Naive thymus-derived CD8-positive, alpha-beta T cell (primary cell): ENCODE measurements around the gene PGF. TPM values are rescaled to one million over a fixed set of nuclear protein-coding genes. Genes with fewer than 3 reads are reported as not detected.

ENCODE experiments used
- ATAC-seq, 2 donors: fragments of 150-1000 bp; cut with Tn5 transposase in 1 of 2; sonication (Bioruptor Pico), chemical (Tn5 transposase) in 1 of 2; 1 replicate in 1 of 2; 2 replicates in 1 of 2; pipeline ENCODE4 v1.10.0; 2021; ENCODE audit warnings: mild to moderate bottlenecking in 2 of 2, moderate library complexity in 2 of 2
- POLR2A ChIA-PET: fragments of 350-600 bp; sonication (Branson Sonifier 250); formaldehyde crosslinking; loops from one replicate; lab custom pipeline; 2021; ENCODE audit warnings: antibody characterized with exemption; lab: Charles Lee
- DNase-seq, 10 donors: peaks; one replicate each; pipeline versions ENCODE4 v3.0.0 to v3.0.0-alpha.2; 2020 to 2022
- H3K27ac Mint-ChIP-seq, 10 donors: one replicate each; pipeline ENCODE4 v1.8.0; 2020 to 2022; ENCODE audit warnings: mild to moderate bottlenecking in 10 of 10, mixed read lengths in 10 of 10, moderate library complexity in 4 of 10, inconsistent platforms in 1 of 10
- H3K27me3 Mint-ChIP-seq, 5 donors: one replicate each; pipeline ENCODE4 v1.8.0; 2021 to 2022; ENCODE audit warnings: mixed read lengths in 5 of 5
- H3K36me3 Mint-ChIP-seq, 3 donors: one replicate each; pipeline ENCODE4 v1.8.0; 2020 to 2022; ENCODE audit warnings: mixed read lengths in 3 of 3, mild to moderate bottlenecking in 2 of 3, inconsistent platforms in 1 of 3
- H3K4me1 Mint-ChIP-seq, 4 donors: one replicate each; pipeline ENCODE4 v1.8.0; 2021 to 2022; ENCODE audit warnings: mixed read lengths in 4 of 4
- H3K4me3 Mint-ChIP-seq, 10 donors: one replicate each; pipeline ENCODE4 v1.8.0; 2020 to 2022; ENCODE audit warnings: mild to moderate bottlenecking in 10 of 10, mixed read lengths in 10 of 10, moderate library complexity in 6 of 10, inconsistent platforms in 1 of 10
- H3K9me3 Mint-ChIP-seq, 9 donors: one replicate each; pipeline ENCODE4 v1.8.0; 2020 to 2022; ENCODE audit warnings: mixed read lengths in 9 of 9, mild to moderate bottlenecking in 3 of 9, inconsistent platforms in 1 of 9, moderate library complexity in 1 of 9
- polyA plus RNA-seq, 3 donors: library from polyadenylated mRNA; unstranded; fragments of 300-500 nt; fragmentation: Illumina TruSeq; gene quantifications; one replicate each; pipeline ENCODE4 v1.2.3, GENCODE V29; 2021
- total RNA-seq, 8 experiments: library from RNA in 2 of 8; stranded (reverse) in 2 of 8; gene quantifications; one replicate each; pipeline ENCODE4 v1.2.3 and lab custom pipeline; 2021 to 2026

PGF gene
- total and polyA plus RNA-seq, 5 experiments from 2014 or later: 0.13 TPM; not detected in 4

DNA sequence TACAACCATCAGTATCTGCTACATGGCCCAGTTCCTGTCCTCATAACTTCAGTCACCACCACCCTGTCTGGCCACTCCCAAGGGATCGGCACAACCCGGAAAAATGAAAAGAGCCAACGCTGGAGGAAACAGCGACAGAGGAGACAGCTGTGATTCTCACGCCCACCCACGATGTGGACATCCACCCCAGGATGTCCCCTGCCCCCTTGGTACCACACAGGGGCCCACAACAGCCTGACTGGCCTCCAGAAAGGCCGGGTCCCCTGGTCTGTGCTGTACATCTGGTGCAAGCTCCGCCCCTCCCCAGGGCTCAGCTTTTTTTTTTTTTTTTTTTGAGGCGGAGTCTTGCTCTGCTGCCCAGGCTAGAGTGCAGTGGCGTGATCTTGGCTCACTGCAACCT, 44.8 kb downstream of the PGF start:
- DNase-seq (no peak), ATAC-seq (no peak)
- no peaks in the 10 kb centered on the region for H3K27me3 Mint-ChIP-seq
- H3K9me3 Mint-ChIP-seq: no peaks in the 10 kb centered on the region
- H3K4me1 Mint-ChIP-seq: peaks cover 0 to 20% (median 5%) of the 10 kb centered on the region in 4 donors
- H3K4me3 Mint-ChIP-seq: no peak overlapping the region
- POLR2A ChIA-PET: interaction anchor here (0.7 kb wide), 1 partner anchor 120 kb away, joined by 3 read pairs; no protein-coding TSS in a partner anchor
- peak overlapping the region in 1 of 10 donors; percentile 15 for H3K27ac Mint-ChIP-seq
- H3K36me3 Mint-ChIP-seq: peaks cover 0 to 1% (median 0%) of the 10 kb centered on the region in 3 donors

DNA sequence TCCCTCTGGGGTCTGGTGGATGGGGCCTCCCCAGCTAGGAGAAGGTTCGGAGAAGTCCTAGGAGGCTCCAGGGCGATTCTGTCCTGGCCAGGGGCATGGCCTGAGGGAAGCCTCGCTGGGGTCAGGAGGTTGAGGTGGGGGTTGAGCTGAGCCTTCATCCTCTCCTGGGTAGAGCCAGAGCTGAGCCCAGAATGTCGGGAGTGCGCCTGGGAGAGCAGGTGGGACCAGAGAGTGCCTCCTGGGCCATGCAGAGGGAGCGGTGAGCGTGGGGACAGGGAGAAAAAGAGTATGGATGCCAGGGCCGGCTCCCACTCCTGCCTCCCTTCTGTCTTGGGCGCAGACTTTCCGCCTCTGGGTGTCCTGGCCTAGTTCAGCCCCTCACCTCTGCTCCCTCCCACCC, 45.5 kb downstream of the PGF start:
- POLR2A ChIA-PET: interaction anchor here (0.8 to 1.0 kb wide), 2 partner anchors 34 to 146 kb away, joined by 3 read pairs; partner anchors contain the start of genes PROX2 and YLPM1
- H3K27me3 Mint-ChIP-seq: no peaks in the 10 kb centered on the region
- H3K36me3 Mint-ChIP-seq: peaks cover 0 to 3% (median 0%) of the 10 kb centered on the region in 3 donors
- no peak for DNase-seq
- no peak for ATAC-seq
- H3K27ac Mint-ChIP-seq: no peak overlapping the region
- H3K4me1 Mint-ChIP-seq: peaks cover 0 to 22% (median 7%) of the 10 kb centered on the region in 4 donors
- H3K9me3 Mint-ChIP-seq: no peaks in the 10 kb centered on the region
- H3K4me3 Mint-ChIP-seq: no peak overlapping the region

DNA sequence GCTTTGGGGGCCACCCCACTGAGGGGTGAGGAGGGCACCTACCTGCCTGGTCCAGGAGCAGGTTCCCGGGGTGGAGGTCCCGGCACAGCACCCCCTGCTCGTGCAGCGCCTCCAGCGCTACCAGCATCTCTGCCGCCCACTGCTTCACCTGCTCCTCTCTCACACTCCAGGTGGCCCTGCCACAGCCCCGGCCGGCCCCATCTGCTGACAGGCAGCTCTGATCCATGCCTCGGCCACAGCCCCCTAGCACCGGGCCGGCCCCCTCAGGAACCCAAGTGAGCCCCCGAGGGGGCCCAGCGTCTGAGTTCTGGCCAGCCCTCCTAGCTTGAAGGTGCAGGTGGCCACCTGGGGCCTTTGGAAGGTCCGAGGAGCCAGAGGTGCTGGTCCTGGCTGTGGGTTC, 45.9 kb downstream of the PGF start:
- Mint-ChIP-seq H3K4me1 (peaks cover 0 to 22% (median 8%) of the 10 kb centered on the region in 4 donors), H3K27ac (no peak overlapping the region), H3K27me3 (no peaks in the 10 kb centered on the region), H3K36me3 (peaks cover 0 to 6% (median 0%) of the 10 kb centered on the region in 3 donors), H3K4me3 (no peak overlapping the region), H3K9me3 (no peaks in the 10 kb centered on the region)
- POLR2A ChIA-PET: interaction anchor here (0.8 to 1.0 kb wide), 2 partner anchors 34 to 146 kb away, joined by 3 read pairs; partner anchors contain the start of genes PROX2 and YLPM1
- DNase-seq: no peak
- no peak for ATAC-seq

DNA sequence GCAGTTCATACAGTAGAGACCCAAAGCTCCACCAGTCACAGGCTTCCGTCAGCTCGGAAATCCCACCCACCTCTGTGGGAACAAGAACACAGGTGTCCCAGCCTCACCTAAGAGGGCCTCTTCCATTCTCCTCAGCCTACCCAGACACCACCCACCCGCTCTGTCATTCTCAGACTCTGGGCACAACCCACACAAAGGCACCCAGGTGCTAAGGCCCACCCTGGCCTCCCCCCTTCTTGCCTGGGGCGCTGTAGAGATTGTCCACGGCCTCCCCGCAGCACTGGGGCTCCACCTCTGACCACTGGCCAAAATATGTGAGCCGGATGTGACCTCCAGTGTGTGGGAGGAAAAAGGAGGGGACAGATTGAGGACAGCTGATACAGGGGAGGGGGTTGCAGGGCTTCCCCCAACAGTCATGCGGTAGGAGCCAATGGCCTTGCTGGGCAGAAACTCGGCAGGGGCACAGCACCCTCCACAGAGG, 46.5 kb downstream of the PGF start:
- peaks cover 0 to 22% (median 9%) of the 10 kb centered on the region in 4 donors for H3K4me1 Mint-ChIP-seq
- peak overlapping the region in 1 of 10 donors; percentile 35 for H3K27ac Mint-ChIP-seq
- H3K4me3 Mint-ChIP-seq: no peak overlapping the region
- no peaks in the 10 kb centered on the region for H3K9me3 Mint-ChIP-seq
- peaks cover 0 to 11% (median 0%) of the 10 kb centered on the region in 3 donors for H3K36me3 Mint-ChIP-seq
- ATAC-seq (no peak), DNase-seq (no peak)
- H3K27me3 Mint-ChIP-seq: no peaks in the 10 kb centered on the region
- POLR2A ChIA-PET: interaction anchor here (0.6 kb wide), 1 partner anchor 336 kb away, joined by 3 read pairs; no protein-coding TSS in a partner anchor

DNA sequence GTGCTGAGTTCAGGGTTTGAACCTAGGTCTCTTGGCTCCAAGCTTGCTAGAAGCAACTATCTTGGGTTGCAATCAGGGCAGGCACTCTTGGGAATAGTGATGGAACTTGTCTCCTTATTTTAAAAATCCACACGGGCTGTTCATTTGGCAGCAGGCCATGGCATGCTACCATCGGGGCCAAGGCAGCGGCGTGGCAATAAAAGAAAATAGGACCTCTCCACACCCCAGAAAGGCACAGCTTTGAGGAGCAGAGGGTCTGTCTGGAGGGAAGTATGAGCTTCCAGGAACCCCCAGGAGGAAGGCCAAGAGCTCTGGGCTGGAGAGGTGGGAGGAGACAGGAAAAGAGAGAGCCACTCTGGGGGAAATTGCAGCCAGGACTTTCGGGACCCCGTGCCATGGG, 47.7 kb downstream of the PGF start:
- POLR2A ChIA-PET: interaction anchor here (4.8 kb wide), 1 partner anchor 46 kb away, joined by 59 read pairs; no protein-coding TSS in a partner anchor
- DNase-seq: no peak
- no peak for ATAC-seq
- Mint-ChIP-seq H3K36me3 (peaks cover 0 to 21% (median 0%) of the 10 kb centered on the region in 3 donors), H3K9me3 (no peaks in the 10 kb centered on the region), H3K4me3 (no peak overlapping the region), H3K27ac (peak overlapping the region in 3 of 10 donors; percentile 10 to 60 (median 51)), H3K4me1 (peaks cover 0 to 22% (median 9%) of the 10 kb centered on the region in 4 donors), H3K27me3 (no peaks in the 10 kb centered on the region)

DNA sequence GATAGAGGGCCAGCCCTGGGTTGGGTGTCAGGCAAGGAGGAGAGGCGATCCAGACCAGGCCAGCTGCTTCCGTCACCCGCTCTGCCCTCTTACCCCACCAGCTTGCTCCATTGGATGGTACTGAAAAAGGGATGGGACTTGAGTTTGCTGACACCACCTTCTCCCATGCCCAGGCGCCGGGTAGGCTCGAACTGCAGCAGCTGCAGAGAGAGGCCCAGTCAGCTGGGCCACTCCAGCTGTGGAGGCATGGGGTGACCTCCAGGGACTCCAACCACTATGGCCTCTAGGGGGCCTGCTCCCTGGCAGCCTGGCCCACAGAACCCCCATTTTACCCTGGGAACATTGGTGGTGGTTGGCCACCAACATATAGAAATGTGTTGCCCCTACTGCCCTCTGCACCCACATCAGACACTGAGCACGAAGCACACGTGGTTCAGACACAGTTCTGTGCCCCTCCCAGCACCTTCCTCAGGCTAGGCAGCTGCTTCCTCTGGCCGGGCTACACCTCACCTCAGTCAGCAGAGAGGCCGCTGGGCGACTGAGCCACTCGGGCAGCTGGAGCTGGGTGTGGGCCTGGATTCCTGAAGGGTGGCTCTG, 48.4 kb downstream of the PGF start:
- Mint-ChIP-seq H3K4me1 (peaks cover 0 to 22% (median 10%) of the 10 kb centered on the region in 4 donors), H3K9me3 (no peaks in the 10 kb centered on the region), H3K36me3 (peaks cover 0 to 28% (median 0%) of the 10 kb centered on the region in 3 donors), H3K4me3 (no peak overlapping the region), H3K27me3 (no peaks in the 10 kb centered on the region), H3K27ac (peak overlapping the region in 4 of 10 donors; percentile 25 to 74 (median 42))
- DNase-seq: no peak
- POLR2A ChIA-PET: interaction anchor here (4.8 kb wide), 1 partner anchor 46 kb away, joined by 59 read pairs; no protein-coding TSS in a partner anchor
- ATAC-seq: peak in 1 of 2 donors; percentile 26

DNA sequence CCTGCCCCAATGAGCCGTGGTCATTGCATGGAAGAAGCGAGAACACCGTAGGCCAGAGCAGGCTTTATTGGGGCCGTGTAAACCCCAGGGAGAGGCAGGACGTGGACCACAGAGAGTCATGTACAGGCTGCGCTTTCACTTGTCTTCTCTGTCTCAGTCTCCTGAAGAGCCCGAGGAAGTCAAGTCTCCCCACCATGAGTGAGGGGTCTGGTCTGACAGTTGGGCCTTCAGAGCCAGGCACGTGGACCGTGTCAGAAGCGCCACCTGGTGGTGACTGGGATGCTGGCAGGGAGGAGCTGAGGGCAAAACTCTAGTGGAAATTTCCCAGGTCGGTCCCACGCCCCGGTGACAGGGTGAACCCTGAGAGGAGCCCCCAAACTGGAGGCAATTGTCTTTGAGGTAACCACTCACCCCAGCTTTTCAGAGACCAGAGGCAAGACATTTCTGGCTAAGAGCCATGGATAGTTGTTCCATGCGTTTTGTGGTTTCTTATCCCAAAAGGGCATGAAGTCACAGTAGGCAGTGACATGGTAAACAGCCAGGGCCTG, 49.7 kb downstream of the PGF start:
- Mint-ChIP-seq H3K27me3 (no peaks in the 10 kb centered on the region), H3K36me3 (peaks cover 0 to 41% (median 2%) of the 10 kb centered on the region in 3 donors), H3K9me3 (no peaks in the 10 kb centered on the region), H3K4me1 (peaks cover 0 to 22% (median 10%) of the 10 kb centered on the region in 4 donors), H3K4me3 (no peak overlapping the region), H3K27ac (peak overlapping the region in 9 of 10 donors; percentile 8 to 85 (median 72))
- ATAC-seq (peak; percentile 76 to 81), DNase-seq (peak; percentile 58 to 88 (median 77))
- POLR2A ChIA-PET: interaction anchor here (1.0 to 4.8 kb wide), 7 partner anchors 11 to 296 kb away, joined by 3 to 59 read pairs (median 4); partner anchors contain the start of gene LTBP2

DNA sequence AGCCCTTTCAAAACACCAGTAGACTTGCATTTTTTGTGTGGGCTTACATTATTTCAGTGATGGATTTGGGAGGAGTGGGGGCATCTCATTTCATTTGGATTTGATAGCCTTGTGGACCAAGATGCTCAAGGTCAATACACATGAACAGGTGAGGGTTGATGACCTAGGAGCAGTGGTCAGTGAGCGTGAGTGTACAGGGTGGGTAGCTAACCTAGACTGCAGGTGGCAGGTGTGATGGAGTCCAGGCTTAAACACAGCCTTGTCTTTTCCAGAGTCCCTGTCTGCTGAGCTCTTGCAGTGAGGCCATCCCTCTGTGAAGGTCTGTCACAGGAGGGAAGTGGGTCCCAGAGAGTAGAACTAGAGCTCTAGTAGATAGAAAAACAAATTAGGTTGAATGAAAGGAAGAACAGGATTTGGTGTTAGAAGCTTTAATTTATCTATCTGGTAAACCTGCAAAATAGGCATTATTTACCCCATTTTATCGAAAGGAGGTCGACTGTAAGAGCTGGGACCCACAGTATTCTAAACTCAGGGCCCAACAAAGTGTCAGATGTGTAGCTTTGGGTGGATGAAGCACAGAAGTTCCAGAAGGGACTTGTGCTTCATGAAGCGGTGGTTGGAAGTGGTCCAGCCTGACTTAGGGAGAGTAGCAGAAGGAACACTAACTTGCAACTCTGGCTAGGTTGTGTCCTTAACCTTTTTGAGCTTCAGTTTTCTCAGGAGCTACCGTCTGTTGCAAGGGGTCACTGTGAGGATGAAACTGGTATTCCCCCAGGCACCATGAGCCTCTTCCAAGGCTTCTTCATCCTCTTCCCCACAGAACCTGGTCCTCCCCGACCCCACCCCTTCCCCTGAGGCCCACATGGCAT, 50.5 kb downstream of the PGF start:
- H3K9me3 Mint-ChIP-seq: no peaks in the 10 kb centered on the region
- DNase-seq (no peak), ATAC-seq (no peak)
- no peaks in the 10 kb centered on the region for H3K27me3 Mint-ChIP-seq
- H3K4me1 Mint-ChIP-seq: peaks cover 0 to 22% (median 10%) of the 10 kb centered on the region in 4 donors
- peaks cover 0 to 49% (median 6%) of the 10 kb centered on the region in 3 donors for H3K36me3 Mint-ChIP-seq
- H3K27ac Mint-ChIP-seq: peak overlapping the region; percentile 48 to 87 (median 74)
- POLR2A ChIA-PET: interaction anchor here (0.6 to 4.8 kb wide), 9 partner anchors 11 to 295 kb away, joined by 3 to 59 read pairs (median 4); partner anchors contain the start of gene LTBP2
- H3K4me3 Mint-ChIP-seq: no peak overlapping the region

DNA sequence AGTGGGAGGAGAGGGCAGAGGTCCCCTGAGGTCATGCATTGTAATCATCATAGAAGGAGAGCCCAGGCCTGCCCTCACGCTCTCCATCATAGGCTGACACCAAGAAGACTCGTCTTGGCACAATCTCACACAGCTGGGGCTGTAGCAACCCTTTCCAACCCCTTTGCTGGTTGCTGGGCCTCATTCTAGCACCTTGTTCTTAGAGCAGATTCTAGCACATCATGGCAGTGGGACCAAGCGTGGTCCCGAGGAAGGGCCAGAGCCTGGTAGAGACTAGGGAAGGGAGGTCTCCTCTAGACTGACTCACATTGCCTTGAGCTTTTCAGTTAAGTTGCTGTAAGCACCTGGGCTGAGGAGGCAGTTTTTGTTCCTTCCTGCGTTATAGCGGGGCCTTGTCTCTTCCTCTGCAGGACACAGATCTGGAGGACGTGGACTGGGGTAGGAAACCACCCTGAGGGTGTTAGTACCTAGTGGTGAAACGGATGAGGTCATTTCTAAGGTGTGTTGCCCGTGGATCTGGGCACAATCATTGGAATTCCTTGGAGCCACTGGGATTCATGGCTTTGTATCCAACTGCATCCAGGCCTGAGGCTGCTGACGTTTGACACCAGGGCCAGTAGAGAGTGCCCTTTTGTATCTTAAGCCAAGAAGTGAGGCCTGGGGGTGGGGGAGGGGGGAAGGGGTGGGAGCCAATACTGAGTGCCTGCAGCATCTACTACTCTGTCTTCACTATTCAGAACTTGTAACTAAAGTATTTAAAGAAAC, 52.3 kb downstream of the PGF start:
- H3K4me3 Mint-ChIP-seq: no peak overlapping the region
- peak overlapping the region in 6 of 10 donors; percentile 11 to 82 (median 31) for H3K27ac Mint-ChIP-seq
- no peaks in the 10 kb centered on the region for H3K27me3 Mint-ChIP-seq
- POLR2A ChIA-PET: no interaction called here
- no peak for ATAC-seq
- peaks cover 0 to 67% (median 7%) of the 10 kb centered on the region in 3 donors for H3K36me3 Mint-ChIP-seq
- DNase-seq: no peak
- H3K4me1 Mint-ChIP-seq: peaks cover 0 to 20% (median 10%) of the 10 kb centered on the region in 4 donors
- no peaks in the 10 kb centered on the region for H3K9me3 Mint-ChIP-seq

DNA sequence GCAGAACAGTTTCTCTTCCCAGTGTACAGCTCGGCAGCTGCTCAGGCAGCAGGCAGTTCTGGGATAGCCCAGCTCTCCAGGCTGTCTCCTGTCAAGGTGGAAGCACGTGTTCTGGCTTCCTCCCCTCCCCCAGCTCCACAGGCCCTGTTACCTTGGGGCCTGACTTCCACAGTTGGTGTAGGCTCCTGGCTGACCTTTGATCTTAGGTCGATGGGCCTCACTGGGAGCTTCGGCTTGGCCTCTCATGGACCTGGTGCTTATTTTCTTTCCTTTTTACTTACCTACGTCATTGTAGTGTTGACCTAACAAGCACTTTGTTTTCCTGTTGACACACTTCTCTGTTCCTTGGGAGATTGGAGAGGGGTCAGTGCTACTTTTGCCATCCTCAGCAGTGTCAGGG, 56.7 kb downstream of the PGF start:
- H3K27me3 Mint-ChIP-seq: no peaks in the 10 kb centered on the region
- DNase-seq: no peak
- H3K4me3 Mint-ChIP-seq: no peak overlapping the region
- POLR2A ChIA-PET: interaction anchor here (0.6 kb wide), 1 partner anchor 1210 kb away, joined by 4 read pairs; no protein-coding TSS in a partner anchor
- ATAC-seq: no peak
- H3K4me1 Mint-ChIP-seq: peaks cover 0 to 6% (median 4%) of the 10 kb centered on the region in 4 donors
- peaks cover 4 to 97% (median 18%) of the 10 kb centered on the region in 3 donors for H3K36me3 Mint-ChIP-seq
- peak overlapping the region in 4 of 10 donors; percentile 44 to 81 (median 58) for H3K27ac Mint-ChIP-seq
- no peaks in the 10 kb centered on the region for H3K9me3 Mint-ChIP-seq

DNA sequence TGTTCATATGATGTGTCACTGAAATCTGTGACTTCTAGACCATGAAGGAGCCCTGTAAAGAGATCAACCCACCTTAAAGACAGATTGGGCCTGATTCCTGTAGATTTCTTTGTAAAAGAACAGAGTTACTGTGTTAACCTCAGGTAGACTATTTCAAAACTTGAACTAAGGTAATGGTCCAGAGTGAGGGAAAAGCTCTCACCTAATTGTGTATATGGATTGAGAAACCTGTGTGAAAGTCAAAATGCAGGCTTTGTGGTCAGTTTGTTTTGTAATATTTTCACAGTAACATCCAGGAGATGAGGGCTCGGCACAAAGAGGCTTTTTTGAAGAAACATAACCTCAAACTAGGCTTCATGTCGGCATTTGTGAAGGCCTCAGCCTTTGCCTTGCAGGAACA, 57.3 kb downstream of the PGF start:
- no peaks in the 10 kb centered on the region for H3K27me3 Mint-ChIP-seq
- POLR2A ChIA-PET: interaction anchor here (0.6 to 0.7 kb wide), 2 partner anchors 302 to 1210 kb away, joined by 3 to 4 read pairs; no protein-coding TSS in a partner anchor
- H3K4me1 Mint-ChIP-seq: peaks cover 0 to 12% (median 4%) of the 10 kb centered on the region in 4 donors
- H3K9me3 Mint-ChIP-seq: no peaks in the 10 kb centered on the region
- ATAC-seq: no peak
- H3K27ac Mint-ChIP-seq: peak overlapping the region in 2 of 10 donors; percentile 18 to 31
- no peak overlapping the region for H3K4me3 Mint-ChIP-seq
- no peak for DNase-seq
- peaks cover 4 to 99% (median 19%) of the 10 kb centered on the region in 3 donors for H3K36me3 Mint-ChIP-seq
